Left ventricle myocardium inferior (tissue), 1 donor: ENCODE data around the gene UBE2Q1. TPM values are rescaled to one million over a fixed set of nuclear protein-coding genes. Genes with fewer than 3 reads are reported as not detected.

Experiments used
- DNase-seq: peaks from one replicate; pipeline ENCODE4 v3.0.0-alpha.2; 2020
- H3K27ac ChIP-seq: fragments of 200-600 bp; replicated peaks from 2 replicates; pipeline ENCODE4 v1.8.0; 2021
- H3K27me3 ChIP-seq: fragments of 200-600 bp; 2 replicates; pipeline ENCODE4 v1.8.0; 2021; ENCODE audit warnings: low read depth
- H3K36me3 ChIP-seq: fragments of 200-600 bp; 2 replicates; pipeline ENCODE4 v1.8.0; 2021
- H3K4me1 ChIP-seq: fragments of 200-600 bp; 2 replicates; pipeline ENCODE4 v1.8.0; 2021
- H3K4me3 ChIP-seq: fragments of 200-600 bp; 2 replicates; pipeline ENCODE4 v1.8.0; 2021; ENCODE audit warnings: mild to moderate bottlenecking, moderate library complexity
- H3K9me3 ChIP-seq: fragments of 200-600 bp; replicated peaks from 2 replicates; pipeline ENCODE4 v1.8.0; 2021
- CTCF ChIP-seq: fragments of 200-600 bp; IDR thresholded peaks from 2 replicates; pipeline ENCODE4 v1.8.0; 2021; ENCODE audit warnings: antibody characterized with exemption, mild to moderate bottlenecking, borderline replicate concordance
- intact Hi-C: fragments of 100-400 bp; cut with micrococcal nuclease; formaldehyde crosslinking; loops from one replicate; pipeline ENCODE4 v1.11.0; 2022
- total RNA-seq: library from RNA; stranded (reverse); fragmentation: NEBNext Ultra II Directional; extraction: Animal tissue kit (Norgen Biotek cat#: 25700); gene quantifications from one replicate; pipeline ENCODE4 v1.2.1, GENCODE V29; 2021
- donor health status: DM: no; HTN: yes; CAD: no; lungs with severe emphysema.

UBE2Q1 gene
- total RNA-seq, 1 donor from 2014 or later, result 57.0 TPM

- Histone ChIP-seq H3K36me3 (peaks cover 14% of the 10 kb centered on the region), H3K4me1 (peaks cover 40% of the 10 kb centered on the region), H3K4me3 (peak overlapping the region; percentile 74), H3K9me3 (peaks cover 10% of the 10 kb centered on the region), H3K27me3 (peaks cover 44% of the 10 kb centered on the region), H3K27ac (peak overlapping the region; percentile 94)
- DNase-seq, result peak; percentile 20
- TF ChIP-seq CTCF, result no peak
- intact Hi-C loops, result no loop called here
These were observed 55.7 kb downstream of the UBE2Q1 start for GRCh38 chr1:154502744-154503115.

GRCh38 chr1:154502066-154502743 lies 56.3 kb downstream of the UBE2Q1 start, which contains the start of the genes SHE and TDRD10:
TSS of gene SHE (minus strand) at chr1:154502412. CDS start at chr1:154502026, 386 bp downstream.
TSS of gene TDRD10 (plus strand) at chr1:154502219. CDS start at chr1:154506904, 4,685 bp downstream.
- Histone ChIP-seq H3K27me3 (peaks cover 44% of the 10 kb centered on the region), H3K27ac (peak within 1 kb of the TSS; percentile 94), H3K9me3 (peaks cover 10% of the 10 kb centered on the region), H3K4me1 (peaks cover 45% of the 10 kb centered on the region), H3K4me3 (peak within 1 kb of the TSS; percentile 74), H3K36me3 (peaks cover 14% of the 10 kb centered on the region)
- intact Hi-C loops, result no loop called here
- no peak for TF ChIP-seq CTCF
- DNase-seq, result peak; percentile 60

- intact Hi-C loops, result no loop called here
- DNase-seq, result peak; percentile 61
- H3K27ac ChIP-seq, result peak overlapping the region; percentile 94
- H3K4me1 ChIP-seq, result peaks cover 52% of the 10 kb centered on the region
- peak overlapping the region; percentile 74 for H3K4me3 ChIP-seq
- peaks cover 14% of the 10 kb centered on the region for H3K36me3 ChIP-seq
- peaks cover 44% of the 10 kb centered on the region for H3K27me3 ChIP-seq
- peaks cover 10% of the 10 kb centered on the region for H3K9me3 ChIP-seq
- TF ChIP-seq CTCF, result no peak
These were observed 56.9 kb downstream of the UBE2Q1 start for GRCh38 chr1:154501423-154502065.

GRCh38 chr1:154500533-154500932 lies 57.9 kb downstream of the UBE2Q1 start:
- peak overlapping the region; percentile 74 for H3K4me3 ChIP-seq
- H3K36me3 ChIP-seq, result peaks cover 14% of the 10 kb centered on the region
- peaks cover 62% of the 10 kb centered on the region for H3K4me1 ChIP-seq
- H3K27ac ChIP-seq, result peak overlapping the region; percentile 94
- TF ChIP-seq CTCF, result no peak
- DNase-seq, result no peak
- peaks cover 1% of the 10 kb centered on the region for H3K9me3 ChIP-seq
- intact Hi-C loops, result no loop called here
- peaks cover 44% of the 10 kb centered on the region for H3K27me3 ChIP-seq

- Histone ChIP-seq H3K27me3 (peaks cover 44% of the 10 kb centered on the region), H3K4me3 (peak overlapping the region; percentile 74), H3K4me1 (peaks cover 73% of the 10 kb centered on the region), H3K27ac (peak overlapping the region; percentile 94), H3K36me3 (peaks cover 14% of the 10 kb centered on the region), H3K9me3 (no peaks in the 10 kb centered on the region)
- intact Hi-C loops, result no loop called here
- no peak for DNase-seq
- no peak for TF ChIP-seq CTCF
These were observed 59.0 kb downstream of the UBE2Q1 start for GRCh38 chr1:154499446-154499845.

Other genes with a start within 250 kb of the UBE2Q1 start
- gene AQP10, start 237.6 kb downstream of the UBE2Q1 start, total RNA-seq, result 0.16 TPM
- 11.8 TPM for gene ATP8B2, start 233.1 kb downstream of the UBE2Q1 start, total RNA-seq
- 10.5 TPM for gene IL6R, start 153.3 kb downstream of the UBE2Q1 start, total RNA-seq
- gene TDRD10, start 56.4 kb downstream of the UBE2Q1 start, total RNA-seq, result 2.6 TPM
- gene SHE, start 56.2 kb downstream of the UBE2Q1 start, total RNA-seq, result 9.2 TPM
- not detected for gene CHRNB2, start 9.1 kb upstream of the UBE2Q1 start, total RNA-seq
- 55.8 TPM for gene ADAR, start 49.5 kb upstream of the UBE2Q1 start, total RNA-seq